Measurements from ENCODE around the gene PLEKHG5. TPM values are rescaled to one million over a fixed set of nuclear protein-coding genes. Genes with fewer than 3 reads are reported as not detected.

Gene PLEKHG5
- total RNA-seq, 4 donors from 2014 or later, result 5.8 to 18.1 (median 12.0) TPM

- intact Hi-C loops (cut with DNase I), result no loop called here
- Histone ChIP-seq H3K27ac (replicated peaks in 1 of 4) (no peak overlapping the region), H3K4me1 (peaks cover 0 to 3% (median 0%) of the 10 kb centered on the region in 4 donors), H3K4me3 (no peak overlapping the region), H3K36me3 (no peaks in the 10 kb centered on the region), H3K9me3 (no peaks in the 10 kb centered on the region), H3K27me3 (peaks cover 0 to 16% (median 0%) of the 10 kb centered on the region in 4 donors)
- DNase-seq (ENCODE audit: extremely low spot score), result no peak
- WGBS, result 89% methylated on average over 14 of the region's 19 CpGs
- no peak for TF ChIP-seq EP300 (IDR thresholded peaks at IDR 0.05)
- no peak for TF ChIP-seq POLR2A (IDR thresholded peaks at IDR 0.05; ENCODE audit: low read depth)
- TF ChIP-seq POLR2AphosphoS5 (IDR thresholded peaks at IDR 0.05), result no peak
- no peak for TF ChIP-seq CTCF (IDR thresholded peaks at IDR 0.05)
Measured at GRCh38 chr1:6512245-6512907, 20.9 kb upstream of the PLEKHG5 start.

- Histone ChIP-seq H3K4me1 (peaks cover 0 to 3% (median 0%) of the 10 kb centered on the region in 4 donors), H3K4me3 (no peak overlapping the region), H3K27me3 (peaks cover 0 to 19% (median 0%) of the 10 kb centered on the region in 4 donors), H3K36me3 (no peaks in the 10 kb centered on the region), H3K9me3 (no peaks in the 10 kb centered on the region), H3K27ac (replicated peaks in 1 of 4) (no peak overlapping the region)
- DNase-seq (ENCODE audit: extremely low spot score), result no peak
- no peak for TF ChIP-seq POLR2AphosphoS5 (IDR thresholded peaks at IDR 0.05)
- TF ChIP-seq CTCF (IDR thresholded peaks at IDR 0.05), result no peak
- TF ChIP-seq EP300 (IDR thresholded peaks at IDR 0.05), result no peak
- no peak for TF ChIP-seq POLR2A (IDR thresholded peaks at IDR 0.05; ENCODE audit: low read depth)
- WGBS, result 81% methylated on average over 14 of the region's 16 CpGs
- intact Hi-C loops (cut with DNase I), result no loop called here
Measured at GRCh38 chr1:6511561-6512244, 20.2 kb upstream of the PLEKHG5 start.

- 73% methylated on average over 5 of the region's 6 CpGs for WGBS
- no peak for TF ChIP-seq CTCF (IDR thresholded peaks at IDR 0.05)
- no peak for TF ChIP-seq EP300 (IDR thresholded peaks at IDR 0.05)
- TF ChIP-seq POLR2A (IDR thresholded peaks at IDR 0.05; ENCODE audit: low read depth), result no peak
- no peak for TF ChIP-seq POLR2AphosphoS5 (IDR thresholded peaks at IDR 0.05)
Measured at GRCh38 chr1:6511056-6511455, 19.6 kb upstream of the PLEKHG5 start.

GRCh38 chr1:6510493-6510892 lies 19.0 kb upstream of the PLEKHG5 start:
- TF ChIP-seq EP300 (IDR thresholded peaks at IDR 0.05), result no peak
- no peak for TF ChIP-seq POLR2AphosphoS5 (IDR thresholded peaks at IDR 0.05)
- TF ChIP-seq POLR2A (IDR thresholded peaks at IDR 0.05; ENCODE audit: low read depth), result no peak
- TF ChIP-seq CTCF (IDR thresholded peaks at IDR 0.05), result no peak
- Histone ChIP-seq H3K4me1 (no peaks in the 10 kb centered on the region), H3K27ac (replicated peaks in 1 of 4) (no peak overlapping the region), H3K4me3 (no peak overlapping the region), H3K36me3 (no peaks in the 10 kb centered on the region), H3K9me3 (no peaks in the 10 kb centered on the region), H3K27me3 (peaks cover 0 to 31% (median 0%) of the 10 kb centered on the region in 4 donors)
- intact Hi-C loops (cut with DNase I), result no loop called here
- 100% methylated on average over 5 of the region's 6 CpGs for WGBS
- DNase-seq (ENCODE audit: extremely low spot score), result no peak

More at GRCh38 chr1:6511056-6511455, 19.6 kb upstream of the PLEKHG5 start:
- H3K4me3 ChIP-seq, result no peak overlapping the region
- peaks cover 0 to 3% (median 0%) of the 10 kb centered on the region in 4 donors for H3K4me1 ChIP-seq
- no peak overlapping the region for H3K27ac ChIP-seq (replicated peaks in 1 of 4)
- no peaks in the 10 kb centered on the region for H3K9me3 ChIP-seq
- intact Hi-C loops (cut with DNase I), result no loop called here
- DNase-seq (ENCODE audit: extremely low spot score), result no peak
- H3K27me3 ChIP-seq, result peaks cover 0 to 26% (median 0%) of the 10 kb centered on the region in 4 donors
- no peaks in the 10 kb centered on the region for H3K36me3 ChIP-seq
